H1 (cell line): ENCODE data around the gene BNC1.

Experiments used
- POLR2AphosphoS5 ChIP-seq: IDR thresholded peaks from 2 replicates; pipeline ENCODE4 v1.6.1; 2011; ENCODE audit warnings: low read depth, low read length
- TF ChIP-seq, protein P1 (sequence below): fragments of 300-600 bp; sonication (generic); IDR thresholded peaks from 2 replicates; pipeline ENCODE4 v1.7.1; 2012; ENCODE audit warnings: low read length, moderate library complexity, mild to moderate bottlenecking, inconsistent platforms; ENCODE audit not compliant: insufficient replicate concordance
- TF ChIP-seq, protein P2 (sequence below), 3 experiments: IDR thresholded peaks; 1 replicate in 2 of 3; 2 replicates in 1 of 3; pipeline versions ENCODE4 v1.5.1 to v1.6.1; 2011; ENCODE audit warnings: low read length in 3 of 3, mild to moderate bottlenecking in 3 of 3, inconsistent platforms in 2 of 3, low read depth in 1 of 3, moderate library complexity in 1 of 3; ENCODE audit not compliant: insufficient read depth in 1 of 3; ENCODE audit errors: control extremely low read depth in 1 of 3

- no peak for TF ChIP-seq POLR2AphosphoS5
- TF ChIP-seq, protein P1, sequence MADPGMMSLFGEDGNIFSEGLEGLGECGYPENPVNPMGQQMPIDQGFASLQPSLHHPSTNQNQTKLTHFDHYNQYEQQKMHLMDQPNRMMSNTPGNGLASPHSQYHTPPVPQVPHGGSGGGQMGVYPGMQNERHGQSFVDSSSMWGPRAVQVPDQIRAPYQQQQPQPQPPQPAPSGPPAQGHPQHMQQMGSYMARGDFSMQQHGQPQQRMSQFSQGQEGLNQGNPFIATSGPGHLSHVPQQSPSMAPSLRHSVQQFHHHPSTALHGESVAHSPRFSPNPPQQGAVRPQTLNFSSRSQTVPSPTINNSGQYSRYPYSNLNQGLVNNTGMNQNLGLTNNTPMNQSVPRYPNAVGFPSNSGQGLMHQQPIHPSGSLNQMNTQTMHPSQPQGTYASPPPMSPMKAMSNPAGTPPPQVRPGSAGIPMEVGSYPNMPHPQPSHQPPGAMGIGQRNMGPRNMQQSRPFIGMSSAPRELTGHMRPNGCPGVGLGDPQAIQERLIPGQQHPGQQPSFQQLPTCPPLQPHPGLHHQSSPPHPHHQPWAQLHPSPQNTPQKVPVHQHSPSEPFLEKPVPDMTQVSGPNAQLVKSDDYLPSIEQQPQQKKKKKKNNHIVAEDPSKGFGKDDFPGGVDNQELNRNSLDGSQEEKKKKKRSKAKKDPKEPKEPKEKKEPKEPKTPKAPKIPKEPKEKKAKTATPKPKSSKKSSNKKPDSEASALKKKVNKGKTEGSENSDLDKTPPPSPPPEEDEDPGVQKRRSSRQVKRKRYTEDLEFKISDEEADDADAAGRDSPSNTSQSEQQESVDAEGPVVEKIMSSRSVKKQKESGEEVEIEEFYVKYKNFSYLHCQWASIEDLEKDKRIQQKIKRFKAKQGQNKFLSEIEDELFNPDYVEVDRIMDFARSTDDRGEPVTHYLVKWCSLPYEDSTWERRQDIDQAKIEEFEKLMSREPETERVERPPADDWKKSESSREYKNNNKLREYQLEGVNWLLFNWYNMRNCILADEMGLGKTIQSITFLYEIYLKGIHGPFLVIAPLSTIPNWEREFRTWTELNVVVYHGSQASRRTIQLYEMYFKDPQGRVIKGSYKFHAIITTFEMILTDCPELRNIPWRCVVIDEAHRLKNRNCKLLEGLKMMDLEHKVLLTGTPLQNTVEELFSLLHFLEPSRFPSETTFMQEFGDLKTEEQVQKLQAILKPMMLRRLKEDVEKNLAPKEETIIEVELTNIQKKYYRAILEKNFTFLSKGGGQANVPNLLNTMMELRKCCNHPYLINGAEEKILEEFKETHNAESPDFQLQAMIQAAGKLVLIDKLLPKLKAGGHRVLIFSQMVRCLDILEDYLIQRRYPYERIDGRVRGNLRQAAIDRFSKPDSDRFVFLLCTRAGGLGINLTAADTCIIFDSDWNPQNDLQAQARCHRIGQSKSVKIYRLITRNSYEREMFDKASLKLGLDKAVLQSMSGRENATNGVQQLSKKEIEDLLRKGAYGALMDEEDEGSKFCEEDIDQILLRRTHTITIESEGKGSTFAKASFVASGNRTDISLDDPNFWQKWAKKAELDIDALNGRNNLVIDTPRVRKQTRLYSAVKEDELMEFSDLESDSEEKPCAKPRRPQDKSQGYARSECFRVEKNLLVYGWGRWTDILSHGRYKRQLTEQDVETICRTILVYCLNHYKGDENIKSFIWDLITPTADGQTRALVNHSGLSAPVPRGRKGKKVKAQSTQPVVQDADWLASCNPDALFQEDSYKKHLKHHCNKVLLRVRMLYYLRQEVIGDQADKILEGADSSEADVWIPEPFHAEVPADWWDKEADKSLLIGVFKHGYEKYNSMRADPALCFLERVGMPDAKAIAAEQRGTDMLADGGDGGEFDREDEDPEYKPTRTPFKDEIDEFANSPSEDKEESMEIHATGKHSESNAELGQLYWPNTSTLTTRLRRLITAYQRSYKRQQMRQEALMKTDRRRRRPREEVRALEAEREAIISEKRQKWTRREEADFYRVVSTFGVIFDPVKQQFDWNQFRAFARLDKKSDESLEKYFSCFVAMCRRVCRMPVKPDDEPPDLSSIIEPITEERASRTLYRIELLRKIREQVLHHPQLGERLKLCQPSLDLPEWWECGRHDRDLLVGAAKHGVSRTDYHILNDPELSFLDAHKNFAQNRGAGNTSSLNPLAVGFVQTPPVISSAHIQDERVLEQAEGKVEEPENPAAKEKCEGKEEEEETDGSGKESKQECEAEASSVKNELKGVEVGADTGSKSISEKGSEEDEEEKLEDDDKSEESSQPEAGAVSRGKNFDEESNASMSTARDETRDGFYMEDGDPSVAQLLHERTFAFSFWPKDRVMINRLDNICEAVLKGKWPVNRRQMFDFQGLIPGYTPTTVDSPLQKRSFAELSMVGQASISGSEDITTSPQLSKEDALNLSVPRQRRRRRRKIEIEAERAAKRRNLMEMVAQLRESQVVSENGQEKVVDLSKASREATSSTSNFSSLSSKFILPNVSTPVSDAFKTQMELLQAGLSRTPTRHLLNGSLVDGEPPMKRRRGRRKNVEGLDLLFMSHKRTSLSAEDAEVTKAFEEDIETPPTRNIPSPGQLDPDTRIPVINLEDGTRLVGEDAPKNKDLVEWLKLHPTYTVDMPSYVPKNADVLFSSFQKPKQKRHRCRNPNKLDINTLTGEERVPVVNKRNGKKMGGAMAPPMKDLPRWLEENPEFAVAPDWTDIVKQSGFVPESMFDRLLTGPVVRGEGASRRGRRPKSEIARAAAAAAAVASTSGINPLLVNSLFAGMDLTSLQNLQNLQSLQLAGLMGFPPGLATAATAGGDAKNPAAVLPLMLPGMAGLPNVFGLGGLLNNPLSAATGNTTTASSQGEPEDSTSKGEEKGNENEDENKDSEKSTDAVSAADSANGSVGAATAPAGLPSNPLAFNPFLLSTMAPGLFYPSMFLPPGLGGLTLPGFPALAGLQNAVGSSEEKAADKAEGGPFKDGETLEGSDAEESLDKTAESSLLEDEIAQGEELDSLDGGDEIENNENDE: no peak
- TF ChIP-seq, protein P2, sequence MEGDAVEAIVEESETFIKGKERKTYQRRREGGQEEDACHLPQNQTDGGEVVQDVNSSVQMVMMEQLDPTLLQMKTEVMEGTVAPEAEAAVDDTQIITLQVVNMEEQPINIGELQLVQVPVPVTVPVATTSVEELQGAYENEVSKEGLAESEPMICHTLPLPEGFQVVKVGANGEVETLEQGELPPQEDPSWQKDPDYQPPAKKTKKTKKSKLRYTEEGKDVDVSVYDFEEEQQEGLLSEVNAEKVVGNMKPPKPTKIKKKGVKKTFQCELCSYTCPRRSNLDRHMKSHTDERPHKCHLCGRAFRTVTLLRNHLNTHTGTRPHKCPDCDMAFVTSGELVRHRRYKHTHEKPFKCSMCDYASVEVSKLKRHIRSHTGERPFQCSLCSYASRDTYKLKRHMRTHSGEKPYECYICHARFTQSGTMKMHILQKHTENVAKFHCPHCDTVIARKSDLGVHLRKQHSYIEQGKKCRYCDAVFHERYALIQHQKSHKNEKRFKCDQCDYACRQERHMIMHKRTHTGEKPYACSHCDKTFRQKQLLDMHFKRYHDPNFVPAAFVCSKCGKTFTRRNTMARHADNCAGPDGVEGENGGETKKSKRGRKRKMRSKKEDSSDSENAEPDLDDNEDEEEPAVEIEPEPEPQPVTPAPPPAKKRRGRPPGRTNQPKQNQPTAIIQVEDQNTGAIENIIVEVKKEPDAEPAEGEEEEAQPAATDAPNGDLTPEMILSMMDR (IDR thresholded peaks at IDR 0.05; ENCODE audit: control extremely low read depth in 1 of 3, insufficient read depth in 1 of 3, low read depth in 1 of 3, low read length in 3 of 3): no peak
Observed at GRCh38 chr15:83295417-83295816, 11.0 kb upstream of the BNC1 start.
